GM21515 (cell line): ENCODE measurements around the gene FBLN5.
"Not testable (repeated sequence)": the region's sequence is repeated elsewhere in the genome, so short reads cannot be mapped to it uniquely, and the experiment has no call there.

Experiments
- ATAC-seq: cut with Tn5 transposase; IDR thresholded peaks from one replicate; pipeline ENCODE4 v1.9.1; 2021; ENCODE audit not compliant: unreplicated experiment

The FBLN5 gene

DNA sequence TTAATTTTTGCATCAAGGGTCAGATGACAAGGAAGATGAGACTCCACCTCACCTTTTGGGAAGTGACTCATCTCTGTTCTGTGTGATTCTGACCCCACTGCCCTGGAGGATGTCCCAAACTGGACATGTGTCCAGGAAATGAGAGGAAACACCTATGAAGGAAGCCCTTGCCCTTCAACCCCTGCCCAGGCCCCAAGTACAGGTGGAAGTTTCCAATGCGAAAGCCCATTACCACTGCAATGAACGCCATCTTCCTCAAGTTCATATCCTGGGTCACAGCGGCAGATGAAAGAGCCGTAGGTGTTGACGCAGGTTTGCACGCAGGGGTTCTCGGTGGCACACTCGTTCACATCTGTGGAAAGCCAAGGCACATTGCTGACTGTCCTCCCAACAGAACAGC lies 60.5 kb downstream of the FBLN5 start:
- no peak for ATAC-seq

DNA sequence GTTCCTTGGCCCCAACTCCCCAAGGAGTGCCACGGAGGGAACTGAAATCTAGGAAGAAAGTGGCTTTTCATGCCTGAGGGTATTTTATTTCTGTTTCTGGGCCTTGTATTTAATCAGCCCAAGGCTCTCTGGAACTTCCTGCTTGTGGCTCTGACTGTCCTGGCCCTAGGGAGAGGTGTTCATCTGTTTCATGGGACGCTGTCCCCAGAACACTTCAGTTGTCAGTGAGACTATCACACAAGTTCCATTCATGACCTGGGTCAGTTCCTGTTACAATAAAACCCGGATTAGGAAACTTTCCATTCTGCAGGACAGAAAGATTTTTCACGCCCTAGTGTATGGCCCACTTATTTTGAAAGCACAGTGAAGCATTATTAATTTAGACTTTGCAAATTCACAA lies 61.7 kb downstream of the FBLN5 start:
- ATAC-seq = no peak

GRCh38 chr14:91885113-91885712 lies 62.3 kb downstream of the FBLN5 start:
- ATAC-seq = no peak

DNA sequence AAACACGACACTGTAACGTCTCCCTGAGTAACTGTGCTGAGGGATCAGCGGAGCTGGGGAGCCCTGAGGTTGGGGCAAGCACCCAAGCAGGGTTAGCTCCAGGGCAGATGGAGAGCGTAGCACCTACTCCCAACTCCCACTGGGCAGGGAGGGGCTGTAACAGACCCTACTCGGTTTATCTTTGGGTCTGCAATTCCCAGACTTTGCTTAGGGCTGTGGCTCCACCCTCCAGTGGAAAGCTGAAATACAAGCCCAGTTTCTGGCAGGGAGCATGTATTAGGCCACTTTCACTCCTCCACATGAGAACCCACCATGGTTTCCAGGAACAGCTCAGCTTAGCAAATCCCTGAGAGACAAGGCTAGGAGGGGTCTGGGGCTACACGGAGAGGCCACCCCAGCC lies 62.8 kb downstream of the FBLN5 start:
- ATAC-seq = no peak

DNA sequence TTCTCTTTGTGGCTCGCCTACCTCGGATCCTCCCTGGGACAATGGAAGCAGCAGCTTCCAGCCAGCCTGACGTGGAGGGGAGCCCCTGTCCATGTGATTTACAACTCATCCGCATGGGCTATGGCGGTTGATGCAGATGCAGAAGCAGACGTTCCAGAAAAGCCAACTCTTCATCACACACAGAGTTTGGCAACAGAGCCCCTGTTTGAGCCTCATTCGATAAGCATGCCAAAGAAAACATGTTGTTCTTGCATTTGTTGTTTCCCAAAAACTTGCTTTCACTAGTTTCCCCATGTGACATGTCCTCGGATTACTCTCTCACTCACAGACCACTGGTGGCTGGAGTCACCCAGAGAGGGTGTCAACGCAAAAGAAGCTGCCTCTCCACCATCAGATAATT lies 63.7 kb downstream of the FBLN5 start:
- no peak for ATAC-seq

GRCh38 chr14:91882776-91883175 lies 64.7 kb downstream of the FBLN5 start:
- ATAC-seq = no peak

DNA sequence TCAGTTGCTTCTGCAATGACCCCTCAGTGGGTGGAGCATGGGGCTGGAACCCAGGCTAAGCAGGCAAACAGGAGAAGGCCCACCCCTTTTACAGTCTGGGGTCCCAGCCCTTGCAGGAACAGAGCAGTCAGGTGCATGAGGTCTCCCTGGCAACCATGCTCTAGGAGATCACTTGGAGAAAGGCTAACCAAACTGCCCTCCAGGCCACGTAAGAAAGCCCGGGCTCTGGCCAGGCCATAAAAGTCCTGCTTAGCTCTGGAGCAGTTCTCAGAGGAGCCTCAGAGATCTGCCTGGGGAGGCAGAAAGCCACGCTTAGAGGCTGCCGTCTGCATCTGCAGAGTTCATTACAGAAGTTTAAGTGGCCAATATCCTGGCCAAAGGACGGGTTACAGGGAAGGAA lies 65.1 kb downstream of the FBLN5 start:
- ATAC-seq = no peak

DNA sequence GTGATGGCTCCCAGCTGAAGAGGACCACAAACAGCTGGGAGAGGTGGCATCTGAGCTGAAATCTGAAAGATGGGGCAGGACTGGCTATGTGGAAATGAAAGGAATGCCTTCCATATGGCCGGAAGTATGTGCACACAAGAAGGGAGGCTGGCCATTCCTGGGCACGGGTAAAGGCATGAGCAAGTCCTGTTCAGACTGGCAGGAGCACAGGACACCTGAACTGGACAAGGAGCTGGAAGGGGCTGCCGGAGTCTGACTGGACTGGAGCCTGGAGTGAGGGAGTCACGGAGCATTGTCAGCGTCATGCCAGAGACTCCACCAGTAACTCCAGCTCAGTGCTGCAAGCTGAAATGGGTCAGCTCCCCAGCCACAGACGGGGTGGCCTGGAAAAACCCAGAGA lies 68.3 kb downstream of the FBLN5 start:
- ATAC-seq = no peak

GRCh38 chr14:91878274-91878673 lies 69.2 kb downstream of the FBLN5 start:
- ATAC-seq = no peak

DNA sequence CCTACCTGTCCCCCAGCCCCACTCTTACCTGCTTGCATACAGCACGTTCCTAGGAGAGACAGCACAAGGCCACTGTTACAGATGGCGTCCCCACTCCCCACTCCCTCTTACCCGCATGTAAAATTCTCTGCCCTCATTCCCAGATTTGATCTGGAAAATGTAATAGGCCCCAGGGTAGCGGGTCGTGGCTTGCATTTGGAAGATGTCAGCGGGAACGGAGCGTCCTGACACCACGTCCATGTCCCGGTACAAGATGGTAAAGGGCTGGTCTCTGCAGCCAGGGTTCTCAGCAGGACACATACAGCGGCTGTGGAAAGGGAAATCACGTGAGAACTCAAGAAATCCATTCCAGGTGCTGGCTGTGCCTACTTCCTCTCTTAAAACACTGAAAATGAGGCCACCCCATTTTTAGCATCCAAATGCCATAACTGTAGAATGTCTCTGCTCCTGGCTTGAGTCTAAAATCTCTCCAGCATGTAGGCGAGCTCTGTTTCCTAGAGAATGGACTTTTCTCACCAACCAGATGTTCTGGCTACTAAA lies 70.0 kb downstream of the FBLN5 start:
- ATAC-seq = no peak

DNA sequence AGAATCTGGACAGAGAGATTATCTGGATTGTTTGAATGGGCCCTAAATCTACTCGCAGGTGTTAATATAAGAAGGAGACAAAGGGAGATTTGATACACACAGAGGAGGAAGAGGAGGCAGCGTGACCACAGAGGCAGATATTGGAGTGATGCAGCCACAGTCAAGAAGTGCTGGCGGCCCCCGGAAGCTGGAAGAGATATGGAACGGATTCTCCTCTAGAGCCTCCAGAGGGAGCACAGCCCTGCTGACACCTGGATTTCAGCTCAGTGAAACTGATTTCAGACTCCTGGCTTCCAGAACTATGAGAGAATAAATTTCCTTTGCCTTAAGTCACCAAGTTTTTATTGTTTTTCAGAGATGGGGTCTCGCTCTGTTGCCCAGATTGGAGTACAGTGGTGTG lies 71.0 kb downstream of the FBLN5 start:
- no peak for ATAC-seq

- ATAC-seq = no peak
These were observed 71.8 kb downstream of the FBLN5 start for GRCh38 chr14:91875525-91876286.

DNA sequence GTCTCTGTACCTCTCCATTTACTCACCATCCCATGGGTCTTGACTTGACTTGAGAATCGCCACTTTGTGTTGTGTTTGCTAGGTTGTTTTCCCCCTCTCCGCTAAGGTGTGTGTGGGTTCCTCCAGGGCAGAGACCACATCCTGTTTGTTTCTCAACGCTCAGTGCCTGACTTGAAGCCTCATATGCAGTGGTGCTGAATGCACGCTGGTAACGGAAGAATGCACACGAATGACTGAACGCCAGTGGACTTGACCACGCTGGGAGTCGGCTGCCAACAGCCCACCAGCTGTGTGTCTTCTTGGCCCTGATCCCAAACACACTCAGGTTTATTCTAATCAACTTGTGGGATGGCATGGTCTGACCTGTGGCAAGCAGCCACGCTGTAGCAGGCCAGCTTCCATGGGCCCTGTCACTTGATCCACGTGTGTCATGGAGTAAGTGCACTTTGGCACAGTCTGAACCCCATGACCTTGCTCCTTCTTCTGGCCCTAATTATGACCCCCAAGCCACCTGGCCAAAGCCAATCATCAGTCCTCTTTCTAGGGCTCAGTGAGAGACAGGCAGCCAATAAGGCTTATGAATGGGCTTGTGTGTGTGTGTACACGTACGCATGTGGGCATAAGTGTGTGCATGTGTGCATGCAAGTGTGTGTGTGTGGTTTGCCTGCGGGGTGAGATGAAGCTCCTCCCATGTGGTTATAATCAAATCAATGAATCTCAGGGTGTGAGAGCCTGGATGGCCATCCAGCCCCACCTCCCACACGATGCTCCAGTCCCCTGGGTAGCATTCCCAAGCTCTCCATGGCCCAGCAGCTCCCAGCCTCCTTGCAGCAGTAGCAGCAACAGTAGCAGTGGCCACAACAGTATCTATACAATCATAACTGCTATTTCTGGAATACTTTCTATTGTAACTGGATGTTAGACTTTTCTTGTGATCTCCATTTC lies 73.8 kb downstream of the FBLN5 start:
- peak; percentile 87 for ATAC-seq

DNA sequence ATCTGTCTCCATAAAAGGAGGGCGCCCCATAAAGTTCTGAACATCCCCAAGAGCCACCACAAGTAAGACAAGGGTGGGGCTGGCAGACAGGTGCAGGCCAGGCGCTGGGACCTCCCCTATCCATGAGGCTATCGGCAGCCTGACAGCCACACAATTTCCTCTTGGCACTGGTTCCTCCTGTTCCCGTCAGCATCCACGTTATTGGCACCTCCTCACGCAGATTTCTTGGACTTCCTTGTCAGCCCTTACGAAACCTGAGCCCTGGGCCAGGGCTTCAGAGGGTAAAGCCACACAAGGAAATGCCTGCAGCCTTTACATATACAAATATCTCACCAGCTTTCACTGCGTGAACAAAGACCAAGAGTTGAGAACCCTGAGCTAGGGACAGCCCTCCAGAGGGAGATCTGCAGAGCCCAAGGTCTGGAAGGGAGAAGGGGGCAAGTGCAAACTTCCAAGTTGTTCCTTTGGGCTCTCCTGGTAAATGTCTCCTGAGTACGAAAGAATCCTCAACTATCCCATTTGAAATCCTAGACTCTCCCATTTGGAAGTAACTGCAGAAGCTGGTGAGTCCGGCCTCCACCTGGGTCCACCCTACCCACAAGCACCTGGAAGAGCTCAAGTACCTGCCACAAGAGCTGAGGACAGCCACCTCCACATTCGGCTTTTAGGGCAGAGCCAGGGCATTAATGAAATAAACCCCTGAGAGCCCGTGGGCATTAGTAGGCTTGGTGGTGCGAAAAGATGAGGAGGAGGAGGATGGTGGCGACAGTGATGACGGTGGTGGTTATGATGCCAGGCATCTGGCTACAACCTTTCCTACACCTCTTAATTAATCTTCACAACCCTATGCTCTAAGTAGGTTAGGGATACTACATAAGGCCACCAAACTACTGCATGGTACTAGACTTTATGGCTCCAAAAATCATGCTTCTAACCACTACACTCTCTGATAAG lies 74.7 kb downstream of the FBLN5 start:
- ATAC-seq = peak; percentile 21

DNA sequence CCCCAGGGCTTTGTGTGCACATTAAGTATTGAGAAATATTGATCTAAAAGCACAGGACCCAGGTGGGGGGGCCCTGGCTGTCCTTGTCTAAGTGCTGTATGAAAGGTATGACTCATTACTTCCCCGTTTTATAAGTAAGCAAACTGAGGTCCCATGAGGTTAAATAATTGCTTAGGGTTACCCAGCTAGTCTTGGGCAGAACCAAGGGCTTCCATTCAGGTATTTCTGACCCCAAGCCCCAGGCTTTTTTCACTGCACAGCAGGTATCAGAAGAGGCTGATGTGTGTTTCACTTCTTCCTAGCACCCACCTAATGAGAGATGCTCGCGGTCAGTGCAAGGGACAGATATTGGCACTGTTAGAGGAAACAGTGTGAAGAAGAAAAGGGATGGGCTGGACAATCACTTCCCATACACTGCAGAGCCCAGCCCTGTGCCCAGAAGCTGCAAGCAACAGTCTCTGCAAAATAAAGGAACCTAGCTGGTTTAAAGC lies 75.4 kb downstream of the FBLN5 start:
- ATAC-seq = peak; percentile 41

- ATAC-seq = not testable (repeated sequence)
These were observed 76.1 kb downstream of the FBLN5 start for GRCh38 chr14:91871401-91871800.

- ATAC-seq = no peak
These were observed 76.6 kb downstream of the FBLN5 start for GRCh38 chr14:91870890-91871289.

DNA sequence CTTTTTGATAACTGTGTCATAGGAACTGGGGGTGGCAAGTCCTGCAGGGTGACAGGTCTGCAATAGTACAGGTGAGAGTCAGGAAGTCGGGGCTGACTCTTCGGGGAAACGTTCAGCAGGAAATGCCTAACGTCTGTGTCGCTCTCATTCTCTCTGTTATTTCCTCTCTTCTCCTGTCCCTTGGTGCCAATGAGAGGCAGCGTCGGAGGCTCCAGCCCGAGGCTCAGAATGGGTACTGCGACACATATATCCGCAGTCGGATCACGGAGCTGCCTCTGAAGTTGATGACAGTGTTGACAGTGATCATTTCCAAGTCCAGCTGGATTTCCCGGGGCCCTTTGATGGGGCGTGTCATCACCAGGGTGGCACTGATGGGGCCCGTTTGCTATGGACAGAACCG lies 77.5 kb downstream of the FBLN5 start:
- ATAC-seq = no peak

GRCh38 chr14:91869556-91869955 lies 77.9 kb downstream of the FBLN5 start:
- ATAC-seq = no peak

- ATAC-seq = no peak
These were observed 80.0 kb downstream of the FBLN5 start, which contains the start of gene TC2N for GRCh38 chr14:91867316-91867988. TC2N (minus strand) TSS chr14:91867536; CDS start chr14:91813769, 53,767 bp downstream.
